Neuronal stem cell (in vitro differentiated cells): ENCODE results near the gene ENTPD2. TPM values are rescaled to one million over a fixed set of nuclear protein-coding genes. Genes with fewer than 3 reads are reported as not detected.

Experiments used
- DNase-seq: peaks from one replicate; pipeline ENCODE4 v3.0.0-alpha.2; 2013; ENCODE audit warnings: low spot score
- H2AFZ ChIP-seq: one replicate; pipeline ENCODE4 v1.6.1; 2013; ENCODE audit warnings: mild to moderate bottlenecking, low read length, inconsistent platforms
- H2AK5ac ChIP-seq: 2 replicates; pipeline ENCODE4 v1.6.1; 2013; ENCODE audit warnings: low read depth, mild to moderate bottlenecking, inconsistent platforms, low read length, moderate library complexity, mixed read lengths
- H2BK120ac ChIP-seq: 2 replicates; pipeline ENCODE4 v1.6.1; 2013; ENCODE audit warnings: low read depth, mild to moderate bottlenecking, inconsistent platforms, low read length, moderate library complexity, mixed read lengths
- H2BK12ac ChIP-seq: one replicate; pipeline ENCODE4 v1.6.1; 2013; ENCODE audit warnings: low read length, inconsistent platforms
- H2BK15ac ChIP-seq: 2 replicates; pipeline ENCODE4 v1.6.1; 2013; ENCODE audit warnings: mild to moderate bottlenecking, low read length, inconsistent platforms, mixed read lengths
- H2BK5ac ChIP-seq: one replicate; pipeline ENCODE4 v1.6.1; 2013; ENCODE audit warnings: inconsistent platforms, mild to moderate bottlenecking, low read length, moderate library complexity
- H3K14ac ChIP-seq: one replicate; pipeline ENCODE4 v1.6.1; 2013; ENCODE audit warnings: low read length, inconsistent platforms
- H3K18ac ChIP-seq: 2 replicates; pipeline ENCODE4 v1.6.1; 2013; ENCODE audit warnings: low read length, inconsistent platforms
- H3K23ac ChIP-seq: 2 replicates; pipeline ENCODE4 v1.6.1; 2013; ENCODE audit warnings: low read depth, mild to moderate bottlenecking, mixed read lengths, low read length, inconsistent platforms; ENCODE audit not compliant: poor library complexity
- H3K27ac ChIP-seq: replicated peaks from 3 replicates; pipeline ENCODE4 v1.5.1; 2013; ENCODE audit warnings: low read length, inconsistent platforms
- H3K27me3 ChIP-seq, 3 experiments: 2 replicates each; pipeline ENCODE4 v1.6.1; 2013; ENCODE audit warnings: low read length in 3 of 3, mild to moderate bottlenecking in 2 of 3, inconsistent platforms in 1 of 3, low read depth in 1 of 3, mixed read lengths in 1 of 3, moderate library complexity in 1 of 3; ENCODE audit not compliant: control insufficient read depth in 3 of 3, insufficient read depth in 3 of 3
- H3K36me3 ChIP-seq, 2 donors: replicated peaks in 1 of 2; 2 replicates each; pipeline ENCODE4 v1.6.1; 2013; ENCODE audit warnings: low read length in 2 of 2; ENCODE audit not compliant: control insufficient read depth in 2 of 2, insufficient read depth in 2 of 2
- H3K4ac ChIP-seq: 2 replicates; pipeline ENCODE4 v1.6.1; 2013; ENCODE audit warnings: inconsistent platforms, mild to moderate bottlenecking, low read length, moderate library complexity
- H3K4me1 ChIP-seq, 2 donors: 1 replicate in 1 of 2; 2 replicates in 1 of 2; pipeline ENCODE4 v1.6.1; 2013; ENCODE audit warnings: low read length in 2 of 2, low read depth in 1 of 2; ENCODE audit not compliant: control insufficient read depth in 2 of 2, insufficient read depth in 1 of 2
- H3K4me2 ChIP-seq: one replicate; pipeline ENCODE4 v1.6.1; 2013; ENCODE audit warnings: mild to moderate bottlenecking, low read length, inconsistent platforms; ENCODE audit not compliant: insufficient read depth, poor library complexity, severe bottlenecking
- H3K4me3 ChIP-seq, 2 donors: 2 replicates each; pipeline ENCODE4 v1.5.1; 2013; ENCODE audit warnings: low read length in 2 of 2, mild to moderate bottlenecking in 2 of 2, inconsistent platforms in 1 of 2, moderate library complexity in 1 of 2
- H3K79me1 ChIP-seq: one replicate; pipeline ENCODE4 v1.6.1; 2013; ENCODE audit warnings: low read depth, mild to moderate bottlenecking, inconsistent platforms, low read length, moderate library complexity
- H3K9ac ChIP-seq: one replicate; pipeline ENCODE4 v1.6.1; 2013; ENCODE audit warnings: mild to moderate bottlenecking, low read depth, low read length, inconsistent platforms; ENCODE audit not compliant: poor library complexity
- H3K9me3 ChIP-seq, 2 donors: replicated peaks in 1 of 2; 2 replicates each; pipeline versions ENCODE3 to v1.6.1; 2013; ENCODE audit warnings: low read length in 2 of 2, mild to moderate bottlenecking in 2 of 2, inconsistent platforms in 1 of 2, low read depth in 1 of 2, mixed read lengths in 1 of 2, moderate library complexity in 1 of 2; ENCODE audit not compliant: control insufficient read depth in 2 of 2, insufficient read depth in 1 of 2
- H4K8ac ChIP-seq: one replicate; pipeline ENCODE4 v1.6.1; 2013; ENCODE audit warnings: low read depth, mild to moderate bottlenecking, inconsistent platforms, low read length, moderate library complexity
- H4K91ac ChIP-seq: one replicate; pipeline ENCODE4 v1.6.1; 2013; ENCODE audit warnings: low read length, low read depth, mild to moderate bottlenecking, inconsistent platforms; ENCODE audit not compliant: poor library complexity
- WGBS, 2 donors: extraction: QIAGEN DNeasy Blood & Tissue Kit; methylation state at CpG; one replicate each; pipeline ENCODE4 v1.1.7; 2013; ENCODE audit warnings: missing lambda C conversion rate in 2 of 2, mixed read lengths in 1 of 2; ENCODE audit not compliant: insufficient read length in 2 of 2, insufficient replicate concordance in 1 of 2; ENCODE audit errors: extremely low coverage in 2 of 2; 5-methylcytosine and 5-hydroxymethylcytosine counted together
- small RNA-seq: library from polyadenylated mRNA; stranded (forward); fragments of <200 nt; extraction: miRNeasy Mini kit (QIAGEN cat#:217004); gene quantifications from one replicate; pipeline ENCODE3, GENCODE V24; 2013; ENCODE audit not compliant: insufficient read depth

Gene ENTPD2

GRCh38 chr9:137001857-137002645 is 51.8 kb downstream of the ENTPD2 start:
- Histone ChIP-seq H2BK15ac (no peak overlapping the region), H4K91ac (no peak overlapping the region), H3K4ac (no peak overlapping the region), H2BK12ac (no peak overlapping the region), H3K79me1 (no peaks in the 10 kb centered on the region), H3K27ac (no peak overlapping the region), H3K27me3 (peaks cover 0 to 3% (median 0%) of the 10 kb centered on the region in 3 experiments), H2AFZ (no peak overlapping the region), H2BK120ac (no peak overlapping the region), H3K4me2 (no peak overlapping the region), H2BK5ac (no peak overlapping the region), H3K14ac (no peak overlapping the region), H3K4me1 (peaks cover 5% of the 10 kb centered on the region in 2 donors), H3K23ac (no peak overlapping the region), H3K36me3 (no peaks in the 10 kb centered on the region), H3K9ac (no peak overlapping the region), H3K18ac (peak overlapping the region; percentile 38), H3K9me3 (peaks cover 2 to 3% of the 10 kb centered on the region in 2 donors), H3K4me3 (no peak overlapping the region), H4K8ac (no peak overlapping the region), H2AK5ac (no peak overlapping the region)
- DNase-seq, result no peak
- WGBS, 2 donors, result no CpG with 5 or more reads among the region's 20 CpGs

- Histone ChIP-seq H3K9me3 (no peaks in the 10 kb centered on the region), H3K79me1 (peaks cover 2% of the 10 kb centered on the region), H3K23ac (no peak overlapping the region), H2BK12ac (no peak overlapping the region), H3K36me3 (no peaks in the 10 kb centered on the region), H3K4ac (no peak overlapping the region), H4K91ac (no peak overlapping the region), H2BK120ac (no peak overlapping the region), H3K27me3 (peaks cover 0 to 5% (median 0%) of the 10 kb centered on the region in 3 experiments), H2BK15ac (no peak overlapping the region), H2AK5ac (no peak overlapping the region), H3K27ac (no peak overlapping the region), H3K9ac (no peak overlapping the region), H3K4me3 (no peak overlapping the region), H2AFZ (peak overlapping the region; percentile 75), H3K14ac (no peak overlapping the region), H2BK5ac (no peak overlapping the region), H4K8ac (no peak overlapping the region), H3K4me1 (peaks cover 5 to 14% of the 10 kb centered on the region in 2 donors), H3K18ac (no peak overlapping the region), H3K4me2 (no peak overlapping the region)
- WGBS, 2 donors, result no CpG with 5 or more reads among the region's 10 CpGs
- no peak for DNase-seq
These were observed 53.5 kb downstream of the ENTPD2 start for GRCh38 chr9:137000177-137000930.

Small RNA genes lying within 50 kb of the gene (small RNA-seq; reads per million reads assigned to genes)
- not detected for gene RF00153
